Measurements from ENCODE around the gene PTTG1. TPM values are rescaled to one million over a fixed set of nuclear protein-coding genes. Genes with fewer than 3 reads are reported as not detected.

The PTTG1 gene
- total RNA-seq, 1 donor from 2014 or later = 425 TPM

DNA sequence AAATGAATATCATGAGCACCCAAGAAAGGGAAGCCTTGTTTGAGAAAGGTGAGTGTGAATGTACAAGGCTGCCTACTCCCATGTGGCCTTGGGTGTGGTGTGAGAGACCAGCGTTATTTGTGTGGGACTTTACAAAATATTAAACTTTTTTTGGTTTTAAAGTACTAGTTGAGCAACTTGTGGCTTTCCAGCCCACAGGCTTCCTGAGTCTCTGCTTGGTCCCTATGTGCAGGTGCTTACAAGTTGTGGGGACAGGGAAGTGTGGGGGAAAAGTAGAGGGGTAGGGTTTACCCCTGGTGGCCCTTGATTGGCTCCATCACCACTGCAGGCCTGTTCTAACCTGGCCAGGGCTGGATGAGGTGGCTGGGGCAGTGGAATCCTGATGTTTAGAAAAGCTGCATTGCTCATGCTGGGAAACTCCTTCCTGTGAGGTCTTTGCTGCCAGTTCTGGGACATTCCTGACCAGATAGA lies 19.7 kb downstream of the PTTG1 start:
- no peaks in the 10 kb centered on the region for H3K36me3 Mint-ChIP-seq
- no peak overlapping the region for H3K27ac Mint-ChIP-seq
- TF ChIP-seq EZH2phosphoT487 (IDR thresholded peaks at IDR 0.05) (no peak), EZH2 (IDR thresholded peaks at IDR 0.05) (no peak)
- TF ChIP-seq, protein P1, sequence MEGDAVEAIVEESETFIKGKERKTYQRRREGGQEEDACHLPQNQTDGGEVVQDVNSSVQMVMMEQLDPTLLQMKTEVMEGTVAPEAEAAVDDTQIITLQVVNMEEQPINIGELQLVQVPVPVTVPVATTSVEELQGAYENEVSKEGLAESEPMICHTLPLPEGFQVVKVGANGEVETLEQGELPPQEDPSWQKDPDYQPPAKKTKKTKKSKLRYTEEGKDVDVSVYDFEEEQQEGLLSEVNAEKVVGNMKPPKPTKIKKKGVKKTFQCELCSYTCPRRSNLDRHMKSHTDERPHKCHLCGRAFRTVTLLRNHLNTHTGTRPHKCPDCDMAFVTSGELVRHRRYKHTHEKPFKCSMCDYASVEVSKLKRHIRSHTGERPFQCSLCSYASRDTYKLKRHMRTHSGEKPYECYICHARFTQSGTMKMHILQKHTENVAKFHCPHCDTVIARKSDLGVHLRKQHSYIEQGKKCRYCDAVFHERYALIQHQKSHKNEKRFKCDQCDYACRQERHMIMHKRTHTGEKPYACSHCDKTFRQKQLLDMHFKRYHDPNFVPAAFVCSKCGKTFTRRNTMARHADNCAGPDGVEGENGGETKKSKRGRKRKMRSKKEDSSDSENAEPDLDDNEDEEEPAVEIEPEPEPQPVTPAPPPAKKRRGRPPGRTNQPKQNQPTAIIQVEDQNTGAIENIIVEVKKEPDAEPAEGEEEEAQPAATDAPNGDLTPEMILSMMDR (IDR thresholded peaks at IDR 0.05) = no peak
- peaks cover 6% of the 10 kb centered on the region for H3F3A ChIP-seq (ENCODE audit: low read depth)
- H2AFZ ChIP-seq (replicated peaks) = no peak overlapping the region
- H3K9me3 ChIP-seq (ENCODE audit: low read depth) = no peaks in the 10 kb centered on the region
- H3K27me3 ChIP-seq = peaks cover 10% of the 10 kb centered on the region
- H3K9ac ChIP-seq = no peak overlapping the region
- no peaks in the 10 kb centered on the region for H3K4me1 ChIP-seq
- H3K4me3 ChIP-seq = no peak overlapping the region
- no peak overlapping the region for H3K27ac ChIP-seq
- no peaks in the 10 kb centered on the region for H3K9me3 Mint-ChIP-seq
- no peak for DNase-seq (ENCODE audit: low spot score)
- peaks cover 4% of the 10 kb centered on the region for H3K27me3 Mint-ChIP-seq (ENCODE audit: insufficient read depth, low read depth)
- H3K79me2 ChIP-seq (ENCODE audit: low read depth) = no peaks in the 10 kb centered on the region
- H3K36me3 ChIP-seq = no peaks in the 10 kb centered on the region
- peaks cover 6% of the 10 kb centered on the region for H3K4me1 Mint-ChIP-seq
- no peaks in the 10 kb centered on the region for H4K20me1 ChIP-seq (ENCODE audit: low read depth)
- no peak overlapping the region for H3K4me2 ChIP-seq
- H3K4me3 Mint-ChIP-seq = no peak overlapping the region

DNA sequence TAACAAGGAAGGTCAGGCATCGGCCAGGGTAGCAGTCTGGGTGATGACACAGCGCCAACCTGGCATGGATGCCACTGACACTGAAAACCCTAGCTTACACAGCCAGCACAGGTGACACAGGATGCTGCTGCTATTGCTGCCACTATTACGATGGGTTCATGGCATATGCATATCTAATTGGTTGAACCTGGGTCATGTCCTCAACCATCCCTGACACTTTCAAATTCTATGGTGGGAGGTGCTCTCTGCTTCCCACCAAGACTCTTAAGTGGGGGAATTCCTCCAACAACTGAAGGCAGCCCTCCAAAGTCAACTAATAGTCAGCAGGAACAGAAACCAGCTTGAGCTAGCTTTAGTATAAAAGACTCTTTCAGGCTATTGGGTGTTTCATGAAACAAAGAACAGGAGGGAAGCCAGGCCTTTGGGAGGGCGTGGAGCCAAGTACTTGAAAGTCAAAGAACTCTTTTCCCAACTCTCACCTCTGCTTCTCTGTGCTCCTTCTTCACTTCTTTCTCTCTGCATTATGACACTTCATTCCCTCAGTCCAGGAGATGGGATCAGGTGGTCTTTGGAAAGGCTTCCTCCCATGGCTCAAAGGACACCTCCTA lies 21.3 kb downstream of the PTTG1 start:
- H3K4me1 Mint-ChIP-seq = peaks cover 6% of the 10 kb centered on the region
- Histone ChIP-seq H3K4me1 (no peaks in the 10 kb centered on the region), H3K9me3 (ENCODE audit: low read depth) (no peaks in the 10 kb centered on the region), H3K4me3 (no peak overlapping the region), H3F3A (ENCODE audit: low read depth) (peaks cover 6% of the 10 kb centered on the region), H2AFZ (replicated peaks) (no peak overlapping the region), H3K79me2 (ENCODE audit: low read depth) (no peaks in the 10 kb centered on the region), H3K27me3 (peaks cover 10% of the 10 kb centered on the region), H3K27ac (no peak overlapping the region), H3K9ac (no peak overlapping the region), H4K20me1 (ENCODE audit: low read depth) (no peaks in the 10 kb centered on the region), H3K4me2 (no peak overlapping the region), H3K36me3 (no peaks in the 10 kb centered on the region)
- H3K27ac Mint-ChIP-seq = no peak overlapping the region
- no peaks in the 10 kb centered on the region for H3K36me3 Mint-ChIP-seq
- peaks cover 4% of the 10 kb centered on the region for H3K27me3 Mint-ChIP-seq (ENCODE audit: insufficient read depth, low read depth)
- DNase-seq (ENCODE audit: low spot score) = no peak
- H3K4me3 Mint-ChIP-seq = no peak overlapping the region
- H3K9me3 Mint-ChIP-seq = no peaks in the 10 kb centered on the region
- no peak for TF ChIP-seq EZH2phosphoT487 (IDR thresholded peaks at IDR 0.05)
- TF ChIP-seq EZH2 (IDR thresholded peaks at IDR 0.05) = no peak
- TF ChIP-seq, protein P1 (IDR thresholded peaks at IDR 0.05) = no peak

DNA sequence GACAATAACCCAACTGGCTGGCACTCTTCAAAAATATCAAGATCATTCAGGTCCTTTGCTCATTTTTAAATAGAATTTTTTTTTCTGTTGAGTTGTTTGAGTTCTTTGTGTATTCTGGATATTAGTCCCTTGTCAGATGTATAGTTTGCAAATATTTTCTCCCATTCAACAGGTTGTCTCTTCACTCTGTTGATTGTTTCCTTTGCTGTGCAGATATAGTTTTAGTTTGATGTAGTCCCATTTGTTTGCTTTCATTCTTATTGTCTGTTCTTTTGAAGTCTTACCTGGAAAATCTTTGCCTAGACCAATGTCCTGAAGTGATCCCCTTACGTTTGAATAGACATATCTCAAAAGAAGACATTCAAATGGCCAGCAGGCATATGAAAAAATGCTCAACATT lies 22.8 kb downstream of the PTTG1 start:
- peaks cover 3% of the 10 kb centered on the region for H3K9me3 Mint-ChIP-seq
- Histone ChIP-seq H3K9me3 (ENCODE audit: low read depth) (no peaks in the 10 kb centered on the region), H3K36me3 (no peaks in the 10 kb centered on the region), H3K4me3 (no peak overlapping the region), H3K9ac (no peak overlapping the region), H4K20me1 (ENCODE audit: low read depth) (no peaks in the 10 kb centered on the region), H3F3A (ENCODE audit: low read depth) (no peaks in the 10 kb centered on the region), H3K27me3 (peaks cover 8% of the 10 kb centered on the region), H3K4me1 (no peaks in the 10 kb centered on the region), H3K79me2 (ENCODE audit: low read depth) (no peaks in the 10 kb centered on the region), H3K27ac (no peak overlapping the region), H2AFZ (replicated peaks) (no peak overlapping the region), H3K4me2 (no peak overlapping the region)
- no peaks in the 10 kb centered on the region for H3K4me1 Mint-ChIP-seq
- no peak overlapping the region for H3K27ac Mint-ChIP-seq
- H3K4me3 Mint-ChIP-seq = no peak overlapping the region
- peaks cover 3% of the 10 kb centered on the region for H3K27me3 Mint-ChIP-seq (ENCODE audit: insufficient read depth, low read depth)
- TF ChIP-seq, protein P1 (IDR thresholded peaks at IDR 0.05) = no peak
- H3K36me3 Mint-ChIP-seq = no peaks in the 10 kb centered on the region
- DNase-seq (ENCODE audit: low spot score) = no peak

Data from neural progenitor cell (in vitro differentiated cells).